SK-N-SH treated with all-trans-retinoic acid at 6 μM for 48 hours (cell line): ENCODE measurements around the gene SIDT1.

Experiments
- ATAC-seq: fragments of 200-7000 bp; cut with Tn5 transposase; 3 replicates; pipeline ENCODE4 v1.9.1; 2020; ENCODE audit warnings: mild to moderate bottlenecking, moderate library complexity
- BACH2 ChIP-seq: fragments of 250-450 bp; sonication (Bioruptor Pico); IDR thresholded peaks from 2 replicates; pipeline ENCODE4 v1.9.0; 2021; ENCODE audit warnings: mild to moderate bottlenecking, borderline replicate concordance
- CREB5 ChIP-seq: fragments of 250-450 bp; sonication (Bioruptor Pico); IDR thresholded peaks from 2 replicates; pipeline ENCODE4 v1.5.1; 2020; ENCODE audit warnings: low read depth, mild to moderate bottlenecking, moderate library complexity
- CSDC2 ChIP-seq: fragments of 250-450 bp; sonication (Bioruptor Pico); IDR thresholded peaks from 2 replicates; pipeline ENCODE4 v1.5.0; 2020; ENCODE audit warnings: mild to moderate bottlenecking, moderate library complexity
- CSRNP3 ChIP-seq: fragments of 250-450 bp; sonication (Bioruptor Pico); IDR thresholded peaks from 2 replicates; pipeline ENCODE4 v1.5.1; 2021; ENCODE audit warnings: mild to moderate bottlenecking, moderate library complexity
- ISL1 ChIP-seq: fragments of 250-450 bp; sonication (Bioruptor Pico); IDR thresholded peaks from 2 replicates; pipeline ENCODE4 v2.1.2; 2022; ENCODE audit warnings: mild to moderate bottlenecking, moderate library complexity
- OSR1 ChIP-seq: fragments of 250-450 bp; sonication (Bioruptor Pico); IDR thresholded peaks from 2 replicates; pipeline ENCODE4 v1.8.0; 2022; ENCODE audit warnings: moderate library complexity, mild to moderate bottlenecking, inconsistent platforms
- PPARA ChIP-seq: fragments of 250-450 bp; sonication (Bioruptor Pico); IDR thresholded peaks from 2 replicates; pipeline ENCODE4 v1.5.0; 2020; ENCODE audit warnings: mild to moderate bottlenecking, borderline replicate concordance
- RARB ChIP-seq: fragments of 250-450 bp; sonication (Bioruptor Pico); IDR thresholded peaks from 2 replicates; pipeline ENCODE4 v1.8.0; 2021; ENCODE audit warnings: mild to moderate bottlenecking, moderate library complexity
- SNAI2 ChIP-seq: fragments of 250-450 bp; sonication (Bioruptor Pico); IDR thresholded peaks from 2 replicates; pipeline ENCODE4 v1.5.0; 2020; ENCODE audit warnings: mild to moderate bottlenecking, moderate library complexity
- TCF4 ChIP-seq: fragments of 250-450 bp; sonication (Bioruptor Pico); IDR thresholded peaks from 2 replicates; pipeline ENCODE4 v1.8.0; 2021; ENCODE audit warnings: mild to moderate bottlenecking, moderate library complexity, borderline replicate concordance
- TSHZ2 ChIP-seq: fragments of 250-450 bp; sonication (Bioruptor Pico); IDR thresholded peaks from 2 replicates; pipeline ENCODE4 v1.5.0; 2020; ENCODE audit warnings: mild to moderate bottlenecking, moderate library complexity
- ZFP30 ChIP-seq: fragments of 450-650 bp; formaldehyde crosslinking; IDR thresholded peaks from 2 replicates; pipeline ENCODE4 v1.5.0; 2022; ENCODE audit warnings: mild to moderate bottlenecking, moderate library complexity
- ZNF565 ChIP-seq: fragments of 450-650 bp; formaldehyde crosslinking; conservative IDR thresholded peaks from 2 replicates; pipeline ENCODE4 v1.5.0; 2020; ENCODE audit warnings: low read depth, mild to moderate bottlenecking, moderate library complexity
- ZNF70 ChIP-seq: fragments of 450-650 bp; formaldehyde crosslinking; IDR thresholded peaks from 2 replicates; pipeline ENCODE4 v1.5.0; 2020; ENCODE audit warnings: mild to moderate bottlenecking, moderate library complexity
- ZNF8 ChIP-seq: fragments of 450-650 bp; formaldehyde crosslinking; IDR thresholded peaks from 2 replicates; pipeline ENCODE4 v1.5.0; 2020; ENCODE audit warnings: mild to moderate bottlenecking, moderate library complexity
- TF ChIP-seq, protein P1 (sequence below): fragments of 250-450 bp; sonication (Bioruptor Pico); IDR thresholded peaks from 2 replicates; pipeline ENCODE4 v1.8.0; 2020; ENCODE audit warnings: mild to moderate bottlenecking, moderate library complexity, borderline replicate concordance
- TF ChIP-seq, protein P2 (sequence below): fragments of 250-450 bp; sonication (Bioruptor Pico); IDR thresholded peaks from 2 replicates; pipeline ENCODE4 v1.8.0; 2021; ENCODE audit warnings: low read depth, mild to moderate bottlenecking, moderate library complexity, borderline replicate concordance

The SIDT1 gene

GRCh38 chr3:113663761-113664160 lies 131.4 kb downstream of the SIDT1 start (continued):
- TF ChIP-seq, protein P1, sequence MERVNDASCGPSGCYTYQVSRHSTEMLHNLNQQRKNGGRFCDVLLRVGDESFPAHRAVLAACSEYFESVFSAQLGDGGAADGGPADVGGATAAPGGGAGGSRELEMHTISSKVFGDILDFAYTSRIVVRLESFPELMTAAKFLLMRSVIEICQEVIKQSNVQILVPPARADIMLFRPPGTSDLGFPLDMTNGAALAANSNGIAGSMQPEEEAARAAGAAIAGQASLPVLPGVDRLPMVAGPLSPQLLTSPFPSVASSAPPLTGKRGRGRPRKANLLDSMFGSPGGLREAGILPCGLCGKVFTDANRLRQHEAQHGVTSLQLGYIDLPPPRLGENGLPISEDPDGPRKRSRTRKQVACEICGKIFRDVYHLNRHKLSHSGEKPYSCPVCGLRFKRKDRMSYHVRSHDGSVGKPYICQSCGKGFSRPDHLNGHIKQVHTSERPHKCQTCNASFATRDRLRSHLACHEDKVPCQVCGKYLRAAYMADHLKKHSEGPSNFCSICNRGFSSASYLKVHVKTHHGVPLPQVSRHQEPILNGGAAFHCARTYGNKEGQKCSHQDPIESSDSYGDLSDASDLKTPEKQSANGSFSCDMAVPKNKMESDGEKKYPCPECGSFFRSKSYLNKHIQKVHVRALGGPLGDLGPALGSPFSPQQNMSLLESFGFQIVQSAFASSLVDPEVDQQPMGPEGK (CRISPR knock-in tag), result no peak
- TF ChIP-seq ZNF565, result no peak
- no peak for TF ChIP-seq CSDC2 (CRISPR knock-in tag)
- TF ChIP-seq TSHZ2 (CRISPR knock-in tag), result no peak

- TF ChIP-seq PPARA (CRISPR knock-in tag) (no peak), SNAI2 (CRISPR knock-in tag) (no peak), BACH2 (no peak), TCF4 (CRISPR knock-in tag) (no peak), RARB (CRISPR knock-in tag) (no peak), ZNF565 (no peak), TSHZ2 (CRISPR knock-in tag) (no peak), ZNF70 (CRISPR knock-in tag) (no peak), OSR1 (CRISPR knock-in tag) (no peak), CREB5 (CRISPR knock-in tag) (no peak)
- TF ChIP-seq, protein P2, sequence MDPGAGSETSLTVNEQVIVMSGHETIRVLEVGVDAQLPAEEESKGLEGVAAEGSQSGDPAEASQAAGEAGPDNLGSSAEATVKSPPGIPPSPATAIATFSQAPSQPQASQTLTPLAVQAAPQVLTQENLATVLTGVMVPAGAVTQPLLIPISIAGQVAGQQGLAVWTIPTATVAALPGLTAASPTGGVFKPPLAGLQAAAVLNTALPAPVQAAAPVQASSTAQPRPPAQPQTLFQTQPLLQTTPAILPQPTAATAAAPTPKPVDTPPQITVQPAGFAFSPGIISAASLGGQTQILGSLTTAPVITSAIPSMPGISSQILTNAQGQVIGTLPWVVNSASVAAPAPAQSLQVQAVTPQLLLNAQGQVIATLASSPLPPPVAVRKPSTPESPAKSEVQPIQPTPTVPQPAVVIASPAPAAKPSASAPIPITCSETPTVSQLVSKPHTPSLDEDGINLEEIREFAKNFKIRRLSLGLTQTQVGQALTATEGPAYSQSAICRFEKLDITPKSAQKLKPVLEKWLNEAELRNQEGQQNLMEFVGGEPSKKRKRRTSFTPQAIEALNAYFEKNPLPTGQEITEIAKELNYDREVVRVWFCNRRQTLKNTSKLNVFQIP (CRISPR knock-in tag), result no peak
- no peak for ATAC-seq
These were observed 132.3 kb downstream of the SIDT1 start for GRCh38 chr3:113664523-113665094.

- TF ChIP-seq ZNF8 (CRISPR knock-in tag), result no peak
- TF ChIP-seq ISL1, result no peak
- TF ChIP-seq ZFP30 (CRISPR knock-in tag), result no peak
- TF ChIP-seq CSRNP3, result no peak
- no peak for ATAC-seq
These were observed 135.7 kb downstream of the SIDT1 start for GRCh38 chr3:113668015-113668414.
